SH-SY5Y (cell line): ENCODE results near the gene LFNG.

Source experiments
- GATA2 ChIP-seq: IDR thresholded peaks from 2 replicates; pipeline ENCODE4 v1.6.1; 2011; ENCODE audit warnings: mild to moderate bottlenecking, low read depth, low read length
- GATA3 ChIP-seq: IDR thresholded peaks from 2 replicates; pipeline ENCODE4 v1.6.1; 2011; ENCODE audit warnings: low read depth, mild to moderate bottlenecking, low read length, moderate library complexity

GRCh38 chr7:2478800-2479199, 40.8 kb upstream of the LFNG start:
- TF ChIP-seq GATA2 (no peak), GATA3 (no peak)
